H1 (cell line): ENCODE data around the gene SOST.

Experiments
- EP300 ChIP-seq, 2 experiments: IDR thresholded peaks; 1 replicate in 1 of 2; 2 replicates in 1 of 2; pipeline ENCODE4 v1.6.1; 2011 to 2012; ENCODE audit warnings: low read depth in 2 of 2, low read length in 2 of 2, mild to moderate bottlenecking in 2 of 2, borderline replicate concordance in 1 of 2, inconsistent platforms in 1 of 2, moderate library complexity in 1 of 2
- EZH2 ChIP-seq: fragments of 200-600 bp; sonication (generic); IDR thresholded peaks from 2 replicates; pipeline ENCODE4 v1.7.1; 2012; ENCODE audit warnings: low read depth, mild to moderate bottlenecking, moderate library complexity, low read length, inconsistent platforms; ENCODE audit not compliant: severe bottlenecking
- RFX5 ChIP-seq: IDR thresholded peaks from 2 replicates; pipeline ENCODE4 v1.6.1; 2011; ENCODE audit warnings: low read depth, low read length, improper control_type of control experiment, borderline replicate concordance
- TF ChIP-seq, protein P1 (sequence below), 3 experiments: IDR thresholded peaks; 1 replicate in 2 of 3; 2 replicates in 1 of 3; pipeline versions ENCODE4 v1.5.1 to v1.6.1; 2011; ENCODE audit warnings: low read length in 3 of 3, mild to moderate bottlenecking in 3 of 3, inconsistent platforms in 2 of 3, low read depth in 1 of 3, moderate library complexity in 1 of 3; ENCODE audit not compliant: insufficient read depth in 1 of 3; ENCODE audit errors: control extremely low read depth in 1 of 3

DNA sequence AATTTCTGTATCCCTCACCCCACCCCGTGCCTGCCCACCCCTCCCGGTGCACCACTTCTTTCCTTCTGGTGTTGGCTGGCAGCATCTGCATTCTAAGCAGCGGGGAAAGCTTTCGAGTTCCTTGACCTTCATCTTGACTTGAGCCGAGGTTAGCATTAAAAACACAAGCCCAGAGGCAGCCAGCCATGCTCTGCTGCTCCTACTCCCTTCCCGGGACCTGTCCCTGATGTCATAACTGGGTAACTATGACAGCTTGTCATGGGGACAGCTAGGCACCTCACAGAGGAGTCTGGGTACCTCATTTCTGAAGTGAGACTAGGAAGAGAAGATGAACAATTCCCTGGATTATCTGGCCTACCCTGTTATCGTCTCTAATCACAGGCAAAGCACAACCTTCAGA lies 21.5 kb upstream of the SOST start, which contains the start of gene CFAP97D1:
- no peak for TF ChIP-seq EP300 (IDR thresholded peaks at IDR 0.05; ENCODE audit: borderline replicate concordance in 1 of 2, low read depth in 2 of 2, low read length in 2 of 2)
- no peak for TF ChIP-seq RFX5
- TF ChIP-seq, protein P1, sequence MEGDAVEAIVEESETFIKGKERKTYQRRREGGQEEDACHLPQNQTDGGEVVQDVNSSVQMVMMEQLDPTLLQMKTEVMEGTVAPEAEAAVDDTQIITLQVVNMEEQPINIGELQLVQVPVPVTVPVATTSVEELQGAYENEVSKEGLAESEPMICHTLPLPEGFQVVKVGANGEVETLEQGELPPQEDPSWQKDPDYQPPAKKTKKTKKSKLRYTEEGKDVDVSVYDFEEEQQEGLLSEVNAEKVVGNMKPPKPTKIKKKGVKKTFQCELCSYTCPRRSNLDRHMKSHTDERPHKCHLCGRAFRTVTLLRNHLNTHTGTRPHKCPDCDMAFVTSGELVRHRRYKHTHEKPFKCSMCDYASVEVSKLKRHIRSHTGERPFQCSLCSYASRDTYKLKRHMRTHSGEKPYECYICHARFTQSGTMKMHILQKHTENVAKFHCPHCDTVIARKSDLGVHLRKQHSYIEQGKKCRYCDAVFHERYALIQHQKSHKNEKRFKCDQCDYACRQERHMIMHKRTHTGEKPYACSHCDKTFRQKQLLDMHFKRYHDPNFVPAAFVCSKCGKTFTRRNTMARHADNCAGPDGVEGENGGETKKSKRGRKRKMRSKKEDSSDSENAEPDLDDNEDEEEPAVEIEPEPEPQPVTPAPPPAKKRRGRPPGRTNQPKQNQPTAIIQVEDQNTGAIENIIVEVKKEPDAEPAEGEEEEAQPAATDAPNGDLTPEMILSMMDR (IDR thresholded peaks at IDR 0.05; ENCODE audit: control extremely low read depth in 1 of 3, insufficient read depth in 1 of 3, low read depth in 1 of 3, low read length in 3 of 3), result no peak
- no peak for TF ChIP-seq EZH2
